Head of caudate nucleus (tissue), 42 donors: ENCODE results near the gene TFCP2L1.

Source experiments
- DNase-seq, 42 donors: peaks; one replicate each; pipeline versions ENCODE4 v3.0.0 to v3.0.0-alpha.2; 2020 to 2021; ENCODE audit warnings: mixed read lengths in 7 of 42
- intact Hi-C: fragments of 100-400 bp; cut with DNase I; formaldehyde crosslinking; loops from one replicate; pipeline ENCODE4 v1.15.0; 2022

The TFCP2L1 gene

GRCh38 chr2:121167411-121167810 is 117.6 kb downstream of the TFCP2L1 start:
- no peak for DNase-seq
- intact Hi-C loops = no loop called here
